Measurements from ENCODE around the gene DSCAML1.

Gene DSCAML1

GRCh38 chr11:117554601-117555333, 242.2 kb downstream of the DSCAML1 start:
- H3K4me1 ChIP-seq (ENCODE audit: control insufficient read depth in 2 of 2, insufficient read depth in 2 of 2, low read length in 2 of 2), result no peaks in the 10 kb centered on the region

GRCh38 chr11:117552626-117553025, 244.4 kb downstream of the DSCAML1 start:
- Histone ChIP-seq H3K27ac (ENCODE audit: low read depth in 2 of 2, low read length in 2 of 2) (no peak overlapping the region), H3K9me3 (ENCODE audit: control insufficient read depth in 2 of 2, low read length in 2 of 2) (no peaks in the 10 kb centered on the region), H3K4me3 (ENCODE audit: low read length in 2 of 2) (no peak overlapping the region), H3K36me3 (ENCODE audit: control insufficient read depth in 2 of 2, insufficient read depth in 2 of 2, low read length in 2 of 2) (no peaks in the 10 kb centered on the region), H3K27me3 (ENCODE audit: control insufficient read depth in 2 of 2, insufficient read depth in 2 of 2, low read length in 2 of 2) (no peaks in the 10 kb centered on the region), H3K9ac (ENCODE audit: low read depth in 1 of 2, low read length in 2 of 2) (no peak overlapping the region), H3K4me1 (ENCODE audit: control insufficient read depth in 2 of 2, insufficient read depth in 2 of 2, low read length in 2 of 2) (no peaks in the 10 kb centered on the region)

More at GRCh38 chr11:117554601-117555333, 242.2 kb downstream of the DSCAML1 start:
- Histone ChIP-seq H3K4me3 (ENCODE audit: low read length in 2 of 2) (no peak overlapping the region), H3K36me3 (ENCODE audit: control insufficient read depth in 2 of 2, insufficient read depth in 2 of 2, low read length in 2 of 2) (no peaks in the 10 kb centered on the region), H3K9ac (ENCODE audit: low read depth in 1 of 2, low read length in 2 of 2) (no peak overlapping the region), H3K27me3 (ENCODE audit: control insufficient read depth in 2 of 2, insufficient read depth in 2 of 2, low read length in 2 of 2) (no peaks in the 10 kb centered on the region), H3K27ac (ENCODE audit: low read depth in 2 of 2, low read length in 2 of 2) (no peak overlapping the region), H3K9me3 (ENCODE audit: control insufficient read depth in 2 of 2, low read length in 2 of 2) (no peaks in the 10 kb centered on the region)

- H3K27me3 ChIP-seq (ENCODE audit: control insufficient read depth in 2 of 2, insufficient read depth in 2 of 2, low read length in 2 of 2), result no peaks in the 10 kb centered on the region
- no peak overlapping the region for H3K9ac ChIP-seq (ENCODE audit: low read depth in 1 of 2, low read length in 2 of 2)
- no peaks in the 10 kb centered on the region for H3K36me3 ChIP-seq (ENCODE audit: control insufficient read depth in 2 of 2, insufficient read depth in 2 of 2, low read length in 2 of 2)
- no peak overlapping the region for H3K27ac ChIP-seq (ENCODE audit: low read depth in 2 of 2, low read length in 2 of 2)
- no peaks in the 10 kb centered on the region for H3K4me1 ChIP-seq (ENCODE audit: control insufficient read depth in 2 of 2, insufficient read depth in 2 of 2, low read length in 2 of 2)
- no peak overlapping the region for H3K4me3 ChIP-seq (ENCODE audit: low read length in 2 of 2)
- H3K9me3 ChIP-seq (ENCODE audit: control insufficient read depth in 2 of 2, low read length in 2 of 2), result no peaks in the 10 kb centered on the region
Measured at GRCh38 chr11:117551761-117552343, 245.2 kb downstream of the DSCAML1 start.

- Histone ChIP-seq H3K36me3 (ENCODE audit: control insufficient read depth in 2 of 2, insufficient read depth in 2 of 2, low read length in 2 of 2) (no peaks in the 10 kb centered on the region), H3K9me3 (ENCODE audit: control insufficient read depth in 2 of 2, low read length in 2 of 2) (no peaks in the 10 kb centered on the region), H3K4me1 (ENCODE audit: control insufficient read depth in 2 of 2, insufficient read depth in 2 of 2, low read length in 2 of 2) (no peaks in the 10 kb centered on the region), H3K4me3 (ENCODE audit: low read length in 2 of 2) (no peak overlapping the region), H3K27ac (ENCODE audit: low read depth in 2 of 2, low read length in 2 of 2) (no peak overlapping the region), H3K9ac (ENCODE audit: low read depth in 1 of 2, low read length in 2 of 2) (no peak overlapping the region), H3K27me3 (ENCODE audit: control insufficient read depth in 2 of 2, insufficient read depth in 2 of 2, low read length in 2 of 2) (no peaks in the 10 kb centered on the region)
Measured at GRCh38 chr11:117550466-117550865, 246.6 kb downstream of the DSCAML1 start.

- Histone ChIP-seq H3K36me3 (ENCODE audit: control insufficient read depth in 2 of 2, insufficient read depth in 2 of 2, low read length in 2 of 2) (no peaks in the 10 kb centered on the region), H3K9me3 (ENCODE audit: control insufficient read depth in 2 of 2, low read length in 2 of 2) (no peaks in the 10 kb centered on the region), H3K9ac (ENCODE audit: low read depth in 1 of 2, low read length in 2 of 2) (no peak overlapping the region), H3K27me3 (ENCODE audit: control insufficient read depth in 2 of 2, insufficient read depth in 2 of 2, low read length in 2 of 2) (no peaks in the 10 kb centered on the region), H3K27ac (ENCODE audit: low read depth in 2 of 2, low read length in 2 of 2) (no peak overlapping the region), H3K4me3 (ENCODE audit: low read length in 2 of 2) (no peak overlapping the region), H3K4me1 (ENCODE audit: control insufficient read depth in 2 of 2, insufficient read depth in 2 of 2, low read length in 2 of 2) (peaks cover 0 to 8% of the 10 kb centered on the region in 2 donors)
Measured at GRCh38 chr11:117549417-117549816, 247.6 kb downstream of the DSCAML1 start.

GRCh38 chr11:117548876-117549275, 248.1 kb downstream of the DSCAML1 start:
- H3K9me3 ChIP-seq (ENCODE audit: control insufficient read depth in 2 of 2, low read length in 2 of 2), result no peaks in the 10 kb centered on the region
- H3K27me3 ChIP-seq (ENCODE audit: control insufficient read depth in 2 of 2, insufficient read depth in 2 of 2, low read length in 2 of 2), result no peaks in the 10 kb centered on the region
- no peak overlapping the region for H3K4me3 ChIP-seq (ENCODE audit: low read length in 2 of 2)
- H3K4me1 ChIP-seq (ENCODE audit: control insufficient read depth in 2 of 2, insufficient read depth in 2 of 2, low read length in 2 of 2), result peaks cover 0 to 8% of the 10 kb centered on the region in 2 donors
- no peak overlapping the region for H3K27ac ChIP-seq (ENCODE audit: low read depth in 2 of 2, low read length in 2 of 2)
- no peaks in the 10 kb centered on the region for H3K36me3 ChIP-seq (ENCODE audit: control insufficient read depth in 2 of 2, insufficient read depth in 2 of 2, low read length in 2 of 2)
- H3K9ac ChIP-seq (ENCODE audit: low read depth in 1 of 2, low read length in 2 of 2), result no peak overlapping the region

- H3K4me1 ChIP-seq (ENCODE audit: control insufficient read depth in 2 of 2, insufficient read depth in 2 of 2, low read length in 2 of 2), result peaks cover 0 to 8% of the 10 kb centered on the region in 2 donors
- no peaks in the 10 kb centered on the region for H3K36me3 ChIP-seq (ENCODE audit: control insufficient read depth in 2 of 2, insufficient read depth in 2 of 2, low read length in 2 of 2)
- H3K9me3 ChIP-seq (ENCODE audit: control insufficient read depth in 2 of 2, low read length in 2 of 2), result no peaks in the 10 kb centered on the region
- H3K9ac ChIP-seq (ENCODE audit: low read depth in 1 of 2, low read length in 2 of 2), result no peak overlapping the region
- H3K27me3 ChIP-seq (ENCODE audit: control insufficient read depth in 2 of 2, insufficient read depth in 2 of 2, low read length in 2 of 2), result no peaks in the 10 kb centered on the region
- no peak overlapping the region for H3K4me3 ChIP-seq (ENCODE audit: low read length in 2 of 2)
- no peak overlapping the region for H3K27ac ChIP-seq (ENCODE audit: low read depth in 2 of 2, low read length in 2 of 2)
Measured at GRCh38 chr11:117547946-117548345, 249.1 kb downstream of the DSCAML1 start.

GRCh38 chr11:117547195-117547850, 249.7 kb downstream of the DSCAML1 start:
- no peaks in the 10 kb centered on the region for H3K9me3 ChIP-seq (ENCODE audit: control insufficient read depth in 2 of 2, low read length in 2 of 2)
- no peaks in the 10 kb centered on the region for H3K36me3 ChIP-seq (ENCODE audit: control insufficient read depth in 2 of 2, insufficient read depth in 2 of 2, low read length in 2 of 2)
- no peaks in the 10 kb centered on the region for H3K27me3 ChIP-seq (ENCODE audit: control insufficient read depth in 2 of 2, insufficient read depth in 2 of 2, low read length in 2 of 2)
- H3K4me3 ChIP-seq (ENCODE audit: low read length in 2 of 2), result no peak overlapping the region
- H3K27ac ChIP-seq (ENCODE audit: low read depth in 2 of 2, low read length in 2 of 2), result no peak overlapping the region
- peaks cover 0 to 8% of the 10 kb centered on the region in 2 donors for H3K4me1 ChIP-seq (ENCODE audit: control insufficient read depth in 2 of 2, insufficient read depth in 2 of 2, low read length in 2 of 2)
- H3K9ac ChIP-seq (ENCODE audit: low read depth in 1 of 2, low read length in 2 of 2), result no peak overlapping the region

- no peak overlapping the region for H3K9ac ChIP-seq (ENCODE audit: low read depth in 1 of 2, low read length in 2 of 2)
Measured at GRCh38 chr11:117546431-117547194, 250.4 kb downstream of the DSCAML1 start.

GRCh38 chr11:117545706-117546105, 251.3 kb downstream of the DSCAML1 start:
- Histone ChIP-seq H3K9me3 (ENCODE audit: control insufficient read depth in 2 of 2, low read length in 2 of 2) (no peaks in the 10 kb centered on the region), H3K36me3 (ENCODE audit: control insufficient read depth in 2 of 2, insufficient read depth in 2 of 2, low read length in 2 of 2) (no peaks in the 10 kb centered on the region), H3K27me3 (ENCODE audit: control insufficient read depth in 2 of 2, insufficient read depth in 2 of 2, low read length in 2 of 2) (no peaks in the 10 kb centered on the region), H3K9ac (ENCODE audit: low read depth in 1 of 2, low read length in 2 of 2) (no peak overlapping the region), H3K4me3 (ENCODE audit: low read length in 2 of 2) (no peak overlapping the region), H3K27ac (ENCODE audit: low read depth in 2 of 2, low read length in 2 of 2) (no peak overlapping the region), H3K4me1 (ENCODE audit: control insufficient read depth in 2 of 2, insufficient read depth in 2 of 2, low read length in 2 of 2) (peaks cover 0 to 8% of the 10 kb centered on the region in 2 donors)

More at GRCh38 chr11:117546431-117547194, 250.4 kb downstream of the DSCAML1 start:
- Histone ChIP-seq H3K36me3 (ENCODE audit: control insufficient read depth in 2 of 2, insufficient read depth in 2 of 2, low read length in 2 of 2) (no peaks in the 10 kb centered on the region), H3K4me1 (ENCODE audit: control insufficient read depth in 2 of 2, insufficient read depth in 2 of 2, low read length in 2 of 2) (peaks cover 0 to 8% of the 10 kb centered on the region in 2 donors), H3K4me3 (ENCODE audit: low read length in 2 of 2) (no peak overlapping the region), H3K27me3 (ENCODE audit: control insufficient read depth in 2 of 2, insufficient read depth in 2 of 2, low read length in 2 of 2) (no peaks in the 10 kb centered on the region), H3K27ac (ENCODE audit: low read depth in 2 of 2, low read length in 2 of 2) (no peak overlapping the region), H3K9me3 (ENCODE audit: control insufficient read depth in 2 of 2, low read length in 2 of 2) (no peaks in the 10 kb centered on the region)
